Measurements from ENCODE around the gene WWOX. TPM values are rescaled to one million over a fixed set of nuclear protein-coding genes. Genes with fewer than 3 reads are reported as not detected.

WWOX gene
- total RNA-seq, 1 donor from 2014 or later: 29.6 TPM

DNA sequence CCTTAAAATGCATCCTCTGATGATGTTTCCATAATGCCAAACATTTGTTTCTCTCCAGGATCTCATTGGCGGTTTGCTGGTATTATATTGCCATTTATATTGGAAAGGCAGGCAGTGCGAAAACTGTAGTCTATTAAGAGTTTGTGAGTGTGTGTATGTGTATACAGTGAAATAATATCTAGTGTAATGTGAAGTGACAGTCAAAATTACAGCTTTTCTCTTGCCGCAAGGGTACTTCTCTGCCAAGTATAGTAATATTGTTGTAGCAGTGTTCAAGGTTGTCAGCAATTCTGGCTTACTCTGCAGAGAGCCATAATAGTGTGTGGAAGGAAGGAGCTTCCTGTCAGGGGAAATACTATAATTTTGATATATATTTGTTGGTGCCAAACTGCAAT is 178.6 kb downstream of the WWOX start:
- DNase-seq (ENCODE audit: low read depth): no peak
- TF ChIP-seq, protein P1, sequence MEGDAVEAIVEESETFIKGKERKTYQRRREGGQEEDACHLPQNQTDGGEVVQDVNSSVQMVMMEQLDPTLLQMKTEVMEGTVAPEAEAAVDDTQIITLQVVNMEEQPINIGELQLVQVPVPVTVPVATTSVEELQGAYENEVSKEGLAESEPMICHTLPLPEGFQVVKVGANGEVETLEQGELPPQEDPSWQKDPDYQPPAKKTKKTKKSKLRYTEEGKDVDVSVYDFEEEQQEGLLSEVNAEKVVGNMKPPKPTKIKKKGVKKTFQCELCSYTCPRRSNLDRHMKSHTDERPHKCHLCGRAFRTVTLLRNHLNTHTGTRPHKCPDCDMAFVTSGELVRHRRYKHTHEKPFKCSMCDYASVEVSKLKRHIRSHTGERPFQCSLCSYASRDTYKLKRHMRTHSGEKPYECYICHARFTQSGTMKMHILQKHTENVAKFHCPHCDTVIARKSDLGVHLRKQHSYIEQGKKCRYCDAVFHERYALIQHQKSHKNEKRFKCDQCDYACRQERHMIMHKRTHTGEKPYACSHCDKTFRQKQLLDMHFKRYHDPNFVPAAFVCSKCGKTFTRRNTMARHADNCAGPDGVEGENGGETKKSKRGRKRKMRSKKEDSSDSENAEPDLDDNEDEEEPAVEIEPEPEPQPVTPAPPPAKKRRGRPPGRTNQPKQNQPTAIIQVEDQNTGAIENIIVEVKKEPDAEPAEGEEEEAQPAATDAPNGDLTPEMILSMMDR (conservative IDR thresholded peaks at IDR 0.05; ENCODE audit: low read depth, low read length): no peak
- no peak overlapping the region for H3K4me3 ChIP-seq (ENCODE audit: low read depth, low read length)

DNA sequence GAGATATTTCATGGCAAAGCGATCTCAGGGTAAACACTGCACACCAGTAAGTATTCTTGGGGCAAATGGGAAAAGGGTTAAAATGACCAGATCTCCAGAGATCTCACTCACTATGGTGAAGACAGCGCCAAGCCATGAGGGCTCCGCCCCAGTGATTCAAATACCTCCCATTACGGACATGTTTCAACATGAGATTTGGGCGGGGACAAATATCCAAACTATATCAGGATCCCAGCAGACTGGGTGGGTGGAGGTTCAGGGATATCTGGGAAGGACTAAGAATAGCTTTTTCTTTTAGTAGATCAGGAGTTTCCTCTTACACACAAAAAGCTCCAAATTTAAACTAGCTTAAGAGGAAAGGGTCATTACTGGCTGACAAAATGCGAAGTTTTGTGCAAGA is 181.7 kb downstream of the WWOX start:
- no peak overlapping the region for H3K4me3 ChIP-seq (ENCODE audit: low read depth, low read length)
- no peak for DNase-seq (ENCODE audit: low read depth)
- TF ChIP-seq, protein P1 (conservative IDR thresholded peaks at IDR 0.05; ENCODE audit: low read depth, low read length): no peak

DNA sequence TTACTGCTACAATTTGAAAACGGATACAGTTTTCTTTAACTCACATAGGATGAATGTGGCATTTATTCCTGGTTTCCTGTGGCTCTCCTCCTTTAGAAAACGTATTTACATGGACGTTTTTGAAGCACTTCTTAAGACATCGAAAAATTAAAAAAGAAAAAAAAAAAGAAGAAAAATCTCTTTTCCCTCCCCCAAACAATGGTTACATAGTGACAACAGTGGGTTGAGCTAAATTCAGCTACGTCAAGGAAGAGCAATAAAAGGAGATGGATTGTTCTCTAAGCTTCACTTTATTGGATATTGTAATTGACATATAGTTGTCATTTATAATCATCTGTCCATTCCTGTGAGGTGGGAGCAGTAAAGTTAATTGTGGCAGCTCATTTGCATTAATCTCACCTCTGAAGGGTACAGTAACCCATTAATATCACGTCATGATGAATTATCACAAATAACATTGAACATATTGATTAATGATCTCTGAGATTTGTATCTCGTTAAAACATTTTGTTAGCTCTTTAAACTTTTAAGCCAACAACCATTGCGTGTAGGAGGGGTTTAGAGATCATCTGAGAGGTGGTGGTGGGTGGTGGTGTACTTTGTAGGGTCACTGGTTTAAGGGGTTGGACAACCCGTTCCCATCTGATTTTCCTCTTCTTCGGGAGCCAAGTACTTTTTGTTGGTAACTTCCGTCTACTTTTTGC is 184.2 kb downstream of the WWOX start:
- TF ChIP-seq, protein P1 (conservative IDR thresholded peaks at IDR 0.05; ENCODE audit: low read depth, low read length): no peak
- H3K4me3 ChIP-seq (ENCODE audit: low read depth, low read length): no peak overlapping the region
- no peak for DNase-seq (ENCODE audit: low read depth)

DNA sequence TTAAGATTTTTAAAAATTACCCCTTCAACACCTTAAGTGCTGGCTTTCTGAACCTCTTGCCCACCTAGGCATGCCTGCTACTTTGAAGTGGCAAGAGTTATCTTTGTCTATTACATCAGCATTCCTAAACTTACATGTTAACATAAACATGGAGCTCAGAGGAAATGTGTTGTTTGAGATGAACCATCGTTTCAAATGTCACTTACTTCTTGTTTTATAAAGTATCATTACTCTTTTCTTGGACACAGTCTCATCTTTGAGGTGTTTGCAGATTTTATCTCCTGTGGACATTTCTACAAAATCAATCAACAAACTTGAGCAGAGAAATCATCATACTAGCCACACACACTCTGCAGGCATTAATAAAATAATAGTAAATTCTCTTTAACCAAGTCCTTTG is 184.9 kb downstream of the WWOX start:
- TF ChIP-seq, protein P1 (conservative IDR thresholded peaks at IDR 0.05; ENCODE audit: low read depth, low read length): no peak
- H3K4me3 ChIP-seq (ENCODE audit: low read depth, low read length): no peak overlapping the region
- DNase-seq (ENCODE audit: low read depth): no peak

DNA sequence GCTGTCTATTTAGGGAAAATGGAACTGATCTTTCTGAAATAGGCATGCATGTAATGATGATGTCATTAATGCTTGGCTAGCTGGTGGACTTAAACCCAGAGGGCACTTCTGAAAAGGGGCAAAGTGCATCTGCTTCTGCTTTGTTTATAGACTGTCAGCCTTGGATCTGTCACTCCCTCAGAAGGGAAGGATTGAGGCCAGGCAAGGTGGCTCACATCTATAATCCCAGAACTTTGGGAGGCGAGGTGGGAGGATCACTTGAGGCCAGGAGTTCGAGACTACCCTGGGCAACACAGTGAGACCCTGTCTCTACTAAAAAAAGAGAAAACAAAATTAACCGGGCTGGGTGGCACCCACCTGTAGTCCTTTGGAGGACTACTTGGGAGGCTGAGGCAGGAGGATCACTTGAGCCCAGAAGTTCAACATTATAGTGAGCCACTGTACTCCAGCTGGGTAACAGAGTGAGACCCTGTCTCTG is 185.5 kb downstream of the WWOX start:
- peak overlapping the region; percentile 7 for H3K4me3 ChIP-seq (ENCODE audit: low read depth, low read length)
- TF ChIP-seq, protein P1 (conservative IDR thresholded peaks at IDR 0.05; ENCODE audit: low read depth, low read length): no peak
- DNase-seq (ENCODE audit: low read depth): no peak

DNA sequence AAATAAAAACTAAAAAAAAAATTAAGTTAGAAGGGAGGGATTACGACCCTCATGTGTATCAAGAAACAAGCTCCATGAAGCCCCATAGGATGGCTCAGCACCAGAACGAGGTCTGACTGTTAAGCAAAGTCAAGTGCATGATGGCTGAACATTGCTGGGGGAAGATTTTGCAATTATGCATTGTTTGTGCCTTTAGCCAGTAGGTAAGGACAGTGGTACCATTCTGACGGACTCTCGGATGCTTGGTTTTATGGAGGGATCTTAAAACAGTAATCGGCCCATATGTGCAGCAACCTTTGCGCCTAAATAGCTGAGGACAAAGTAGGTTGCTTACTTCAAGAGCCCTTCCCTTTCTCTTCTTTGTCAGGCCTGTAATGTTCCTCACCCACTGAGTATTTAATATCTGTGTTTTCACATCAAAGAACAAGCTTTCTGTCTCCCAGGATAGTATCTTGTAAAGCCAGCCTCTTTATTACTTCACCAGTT is 186.0 kb downstream of the WWOX start:
- TF ChIP-seq, protein P1 (conservative IDR thresholded peaks at IDR 0.05; ENCODE audit: low read depth, low read length): no peak
- no peak overlapping the region for H3K4me3 ChIP-seq (ENCODE audit: low read depth, low read length)
- DNase-seq (ENCODE audit: low read depth): no peak

DNA sequence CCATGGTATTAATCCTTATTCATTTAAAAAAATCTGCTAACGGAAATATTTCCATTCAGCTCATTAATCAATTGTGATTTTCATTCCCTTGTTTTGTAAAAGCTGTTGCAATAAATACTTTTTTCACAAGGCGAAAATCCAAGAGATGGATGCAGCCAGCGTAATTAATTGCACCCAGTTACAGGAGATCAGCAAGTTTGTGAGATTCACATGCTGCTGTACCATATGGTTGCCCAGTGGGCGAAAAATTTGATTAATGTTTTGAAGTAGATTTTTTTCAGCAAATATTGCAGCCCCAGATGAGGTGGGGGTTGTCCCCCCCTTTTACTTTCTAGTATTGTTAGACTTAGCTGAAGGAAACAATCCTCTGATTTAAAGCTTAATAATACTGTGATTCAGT is 186.6 kb downstream of the WWOX start:
- DNase-seq (ENCODE audit: low read depth): no peak
- TF ChIP-seq, protein P1 (conservative IDR thresholded peaks at IDR 0.05; ENCODE audit: low read depth, low read length): no peak
- no peak overlapping the region for H3K4me3 ChIP-seq (ENCODE audit: low read depth, low read length)

Data from epithelial cell of proximal tubule (primary cell).